ENCODE data around the gene ZNF292. TPM values are rescaled to one million over a fixed set of nuclear protein-coding genes. Genes with fewer than 3 reads are reported as not detected.
A peak's percentile ranks its signal among the peaks of the same experiment; 100 is the strongest.

The ZNF292 gene
- total and polyA plus RNA-seq, 8 donors, result 4.2 to 28.5 (median 16.3) TPM

GRCh38 chr6:87116922-87117321 lies 38.4 kb upstream of the ZNF292 start:
- H3K4me1 ChIP-seq, result no peaks in the 10 kb centered on the region
- WGBS, 2 donors, result 79 to 89% methylated on average over 2 of the region's 2 CpGs
- ATAC-seq (no peak), DNase-seq (no peak), FAIRE-seq (no peak)
- H3K9me3 ChIP-seq, result no peaks in the 10 kb centered on the region
- no peaks in the 10 kb centered on the region for H3K36me3 ChIP-seq
- H3K27ac ChIP-seq, result no peak overlapping the region
- H3K27me3 ChIP-seq, result no peaks in the 10 kb centered on the region
- intact Hi-C loops (cut with DNase I), result no loop called here
- H3K4me3 ChIP-seq, result no peak overlapping the region
- no peak for TF ChIP-seq CTCF (IDR thresholded peaks at IDR 0.05)

GRCh38 chr6:87118054-87118453 lies 37.3 kb upstream of the ZNF292 start:
- intact Hi-C loops (cut with DNase I), result no loop called here
- H3K4me1 ChIP-seq, result no peaks in the 10 kb centered on the region
- no peaks in the 10 kb centered on the region for H3K36me3 ChIP-seq
- no peak overlapping the region for H3K4me3 ChIP-seq
- TF ChIP-seq CTCF (IDR thresholded peaks at IDR 0.05), result no peak
- ATAC-seq (no peak), DNase-seq (no peak), FAIRE-seq (no peak)
- H3K27me3 ChIP-seq, result no peaks in the 10 kb centered on the region
- no peaks in the 10 kb centered on the region for H3K9me3 ChIP-seq
- H3K27ac ChIP-seq, result no peak overlapping the region
- 73 to 77% methylated on average over 4 of the region's 4 CpGs for WGBS, 2 donors

GRCh38 chr6:87122477-87122876 lies 32.9 kb upstream of the ZNF292 start:
- FAIRE-seq, result no peak
- Histone ChIP-seq H3K36me3 (no peaks in the 10 kb centered on the region), H3K4me1 (no peaks in the 10 kb centered on the region), H3K27ac (no peak overlapping the region), H3K4me3 (no peak overlapping the region), H3K9me3 (no peaks in the 10 kb centered on the region), H3K27me3 (no peaks in the 10 kb centered on the region)
- WGBS, 2 donors, result 25 to 40% methylated on average over 43 to 51 of the region's 51 CpGs
- DNase-seq, result peak in 1 of 6 donors; percentile 41
- intact Hi-C loops (cut with DNase I), result no loop called here
- no peak for ATAC-seq
- TF ChIP-seq CTCF (IDR thresholded peaks at IDR 0.05), result no peak

- H3K36me3 ChIP-seq, result no peaks in the 10 kb centered on the region
- FAIRE-seq (no peak), ATAC-seq (no peak), DNase-seq (no peak)
- H3K4me1 ChIP-seq, result no peaks in the 10 kb centered on the region
- intact Hi-C loops (cut with DNase I), result no loop called here
- H3K27ac ChIP-seq, result no peak overlapping the region
- no peak overlapping the region for H3K4me3 ChIP-seq
- H3K27me3 ChIP-seq, result no peaks in the 10 kb centered on the region
- 87 to 95% methylated on average over 5 of the region's 5 CpGs for WGBS, 2 donors
- TF ChIP-seq CTCF (IDR thresholded peaks at IDR 0.05), result no peak
- H3K9me3 ChIP-seq, result no peaks in the 10 kb centered on the region
Observed at GRCh38 chr6:87124074-87124473, 31.3 kb upstream of the ZNF292 start.

DNA sequence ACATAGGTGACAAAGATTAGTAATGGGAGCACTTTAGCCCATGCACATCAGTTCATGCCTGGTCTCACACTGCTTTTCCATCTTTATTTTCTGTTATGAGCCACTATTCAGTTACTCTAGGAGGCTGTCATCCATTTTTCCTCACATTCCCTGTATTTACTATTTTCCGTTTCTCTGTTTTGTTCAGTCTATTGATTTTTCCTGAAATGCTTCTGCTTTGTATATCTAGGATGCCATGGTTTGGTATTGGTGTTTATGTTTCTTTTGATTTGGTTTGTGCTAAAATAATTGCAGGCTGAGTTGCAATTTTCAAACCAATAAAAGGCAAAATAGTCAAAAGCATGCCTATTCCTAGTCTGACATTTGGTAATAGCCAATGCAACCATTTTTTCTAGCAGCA lies 28.9 kb upstream of the ZNF292 start:
- Histone ChIP-seq H3K36me3 (no peaks in the 10 kb centered on the region), H3K4me1 (no peaks in the 10 kb centered on the region), H3K9me3 (no peaks in the 10 kb centered on the region), H3K27ac (no peak overlapping the region), H3K4me3 (no peak overlapping the region), H3K27me3 (no peaks in the 10 kb centered on the region)
- no peak for TF ChIP-seq CTCF (IDR thresholded peaks at IDR 0.05)
- FAIRE-seq (no peak), DNase-seq (no peak), ATAC-seq (no peak)
- intact Hi-C loops (cut with DNase I), result no loop called here
- 5 to 20% methylated on average over 1 of the region's 1 CpG for WGBS, 2 donors
